Measurements from ENCODE around the gene PRICKLE4.
"Not testable (repeated sequence)": the region's sequence is repeated elsewhere in the genome, so short reads cannot be mapped to it uniquely, and the experiment has no call there.

- not testable (repeated sequence) for TF ChIP-seq POLR2AphosphoS5, CTCF (IDR thresholded peaks at IDR 0.05)
These were observed 14.4 kb upstream of the PRICKLE4 start for GRCh38 chr6:41766043-41766664.
